ENCODE measurements around the gene ZNF280B. TPM values are rescaled to one million over a fixed set of nuclear protein-coding genes. Genes with fewer than 3 reads are reported as not detected.
"Not testable (repeated sequence)": the region's sequence is repeated elsewhere in the genome, so short reads cannot be mapped to it uniquely, and the experiment has no call there.

The ZNF280B gene
- total RNA-seq, 3 donors from 2014 or later (not counting 1 experiment from before 2014, with no cell fraction given) = 0.99 to 1.8 (median 1.6) TPM

DNA sequence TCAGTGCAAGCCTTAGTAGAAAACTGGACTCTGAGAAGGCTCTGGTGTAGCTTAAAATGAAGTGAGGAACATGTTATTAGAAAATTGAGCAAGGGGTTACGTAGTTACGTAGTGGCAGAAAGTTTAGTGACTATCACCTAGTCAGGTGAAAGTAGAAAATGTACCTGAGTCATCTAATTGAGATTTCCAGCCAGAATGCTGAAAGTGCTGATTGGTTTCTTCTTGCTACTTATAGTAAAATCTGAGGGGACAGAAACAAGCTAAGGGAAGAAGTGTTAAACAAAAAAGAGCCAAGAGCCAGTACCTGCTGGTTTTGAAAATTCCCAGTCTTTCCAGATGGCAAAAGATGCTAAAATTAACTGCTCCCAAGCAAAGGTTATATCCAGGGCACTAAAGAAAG, 29.4 kb downstream of the ZNF280B start:
- H3K4me1 Mint-ChIP-seq = no peaks in the 10 kb centered on the region
- Histone ChIP-seq H3K4me3 (ENCODE audit: low read length) (no peak overlapping the region), H3K9me3 (ENCODE audit: control insufficient read depth, insufficient read depth, low read length) (no peaks in the 10 kb centered on the region), H3K4me1 (ENCODE audit: control insufficient read depth, insufficient read depth, low read length) (no peaks in the 10 kb centered on the region), H3K27me3 (ENCODE audit: control insufficient read depth, insufficient read depth, low read length) (no peaks in the 10 kb centered on the region), H3K36me3 (ENCODE audit: control insufficient read depth, insufficient read depth, low read length) (no peaks in the 10 kb centered on the region), H3K27ac (ENCODE audit: low read length) (no peak overlapping the region)
- H3K27ac Mint-ChIP-seq = no peak overlapping the region
- intact Hi-C loops (cut with micrococcal nuclease) = loop anchor here (1.0 kb wide), 1 partner anchor 14 kb away; no protein-coding TSS in a partner anchor
- no peaks in the 10 kb centered on the region for H3K9me3 Mint-ChIP-seq
- TF ChIP-seq, protein P1, sequence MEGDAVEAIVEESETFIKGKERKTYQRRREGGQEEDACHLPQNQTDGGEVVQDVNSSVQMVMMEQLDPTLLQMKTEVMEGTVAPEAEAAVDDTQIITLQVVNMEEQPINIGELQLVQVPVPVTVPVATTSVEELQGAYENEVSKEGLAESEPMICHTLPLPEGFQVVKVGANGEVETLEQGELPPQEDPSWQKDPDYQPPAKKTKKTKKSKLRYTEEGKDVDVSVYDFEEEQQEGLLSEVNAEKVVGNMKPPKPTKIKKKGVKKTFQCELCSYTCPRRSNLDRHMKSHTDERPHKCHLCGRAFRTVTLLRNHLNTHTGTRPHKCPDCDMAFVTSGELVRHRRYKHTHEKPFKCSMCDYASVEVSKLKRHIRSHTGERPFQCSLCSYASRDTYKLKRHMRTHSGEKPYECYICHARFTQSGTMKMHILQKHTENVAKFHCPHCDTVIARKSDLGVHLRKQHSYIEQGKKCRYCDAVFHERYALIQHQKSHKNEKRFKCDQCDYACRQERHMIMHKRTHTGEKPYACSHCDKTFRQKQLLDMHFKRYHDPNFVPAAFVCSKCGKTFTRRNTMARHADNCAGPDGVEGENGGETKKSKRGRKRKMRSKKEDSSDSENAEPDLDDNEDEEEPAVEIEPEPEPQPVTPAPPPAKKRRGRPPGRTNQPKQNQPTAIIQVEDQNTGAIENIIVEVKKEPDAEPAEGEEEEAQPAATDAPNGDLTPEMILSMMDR (IDR thresholded peaks at IDR 0.05) = no peak
- 96% methylated on average over 2 of the region's 2 CpGs for WGBS (ENCODE audit: insufficient coverage)
- no peak for DNase-seq
- H3K36me3 Mint-ChIP-seq = no peaks in the 10 kb centered on the region
- no peaks in the 10 kb centered on the region for H3K27me3 Mint-ChIP-seq (ENCODE audit: low read depth in 2 of 2)
- H3K4me3 Mint-ChIP-seq = no peak overlapping the region
- no peak for ATAC-seq

GRCh38 chr22:22478470-22478869, 30.1 kb downstream of the ZNF280B start:
- Histone ChIP-seq H3K4me1 (ENCODE audit: control insufficient read depth, insufficient read depth, low read length) (no peaks in the 10 kb centered on the region), H3K4me3 (ENCODE audit: low read length) (no peak overlapping the region), H3K9me3 (ENCODE audit: control insufficient read depth, insufficient read depth, low read length) (no peaks in the 10 kb centered on the region), H3K27me3 (ENCODE audit: control insufficient read depth, insufficient read depth, low read length) (no peaks in the 10 kb centered on the region), H3K27ac (ENCODE audit: low read length) (no peak overlapping the region), H3K36me3 (ENCODE audit: control insufficient read depth, insufficient read depth, low read length) (no peaks in the 10 kb centered on the region)
- Mint-ChIP-seq H3K9me3 (no peaks in the 10 kb centered on the region), H3K27me3 (ENCODE audit: low read depth in 2 of 2) (no peaks in the 10 kb centered on the region), H3K36me3 (no peaks in the 10 kb centered on the region), H3K4me1 (no peaks in the 10 kb centered on the region), H3K4me3 (no peak overlapping the region), H3K27ac (no peak overlapping the region)
- intact Hi-C loops (cut with micrococcal nuclease) = no loop called here
- TF ChIP-seq, protein P1 (IDR thresholded peaks at IDR 0.05) = no peak
- ATAC-seq (no peak), DNase-seq (no peak)

- ATAC-seq (no peak), DNase-seq (no peak)
- Mint-ChIP-seq H3K27me3 (ENCODE audit: low read depth in 2 of 2) (peaks cover 0 to 5% of the 10 kb centered on the region in 2 donors), H3K4me1 (no peaks in the 10 kb centered on the region), H3K4me3 (no peak overlapping the region), H3K27ac (no peak overlapping the region), H3K36me3 (peaks cover 3% of the 10 kb centered on the region), H3K9me3 (no peaks in the 10 kb centered on the region)
- Histone ChIP-seq H3K27ac (ENCODE audit: low read length) (no peak overlapping the region), H3K4me3 (ENCODE audit: low read length) (no peak overlapping the region), H3K9me3 (ENCODE audit: control insufficient read depth, insufficient read depth, low read length) (peaks cover 3% of the 10 kb centered on the region), H3K4me1 (ENCODE audit: control insufficient read depth, insufficient read depth, low read length) (no peaks in the 10 kb centered on the region), H3K36me3 (ENCODE audit: control insufficient read depth, insufficient read depth, low read length) (no peaks in the 10 kb centered on the region), H3K27me3 (ENCODE audit: control insufficient read depth, insufficient read depth, low read length) (no peaks in the 10 kb centered on the region)
- intact Hi-C loops (cut with micrococcal nuclease) = no loop called here
- TF ChIP-seq, protein P1 (IDR thresholded peaks at IDR 0.05) = no peak
- WGBS (ENCODE audit: insufficient coverage) = 48% methylated on average over 2 of the region's 2 CpGs
Observed at GRCh38 chr22:22474733-22475132, 33.8 kb downstream of the ZNF280B start.

- H3K27me3 ChIP-seq (ENCODE audit: control insufficient read depth, insufficient read depth, low read length); H3K36me3 ChIP-seq (ENCODE audit: control insufficient read depth, insufficient read depth, low read length); intact Hi-C loops (cut with micrococcal nuclease); H3K4me1 Mint-ChIP-seq; H3K27ac Mint-ChIP-seq; H3K9me3 ChIP-seq (ENCODE audit: control insufficient read depth, insufficient read depth, low read length); H3K4me3 Mint-ChIP-seq; H3K27ac ChIP-seq (ENCODE audit: low read length); H3K9me3 Mint-ChIP-seq; DNase-seq; ATAC-seq; H3K4me1 ChIP-seq (ENCODE audit: control insufficient read depth, insufficient read depth, low read length); H3K4me3 ChIP-seq (ENCODE audit: low read length): not testable (repeated sequence)
- WGBS (ENCODE audit: insufficient coverage) = 95% methylated on average over 4 of the region's 5 CpGs
- H3K36me3 Mint-ChIP-seq = peaks cover 13% of the 10 kb centered on the region
- peaks cover 9 to 11% of the 10 kb centered on the region in 2 donors for H3K27me3 Mint-ChIP-seq (ENCODE audit: low read depth in 2 of 2)
Observed at GRCh38 chr22:22471104-22471503, 37.4 kb downstream of the ZNF280B start.

Data from natural killer cell (primary cell).